Erythroblast (primary cell): Measurements from ENCODE around the gene ATP1A2.

Experiments
- DNase-seq, 2 experiments: peaks; one replicate each; lab custom pipeline; 2025; lab: John Stamatoyannopoulos, UW
- GATA1 ChIP-seq: IDR thresholded peaks from 2 replicates; pipeline ENCODE4 v1.6.1; 2011; ENCODE audit warnings: low read depth, mild to moderate bottlenecking, control low read depth, low read length, moderate library complexity
- POLR2A ChIP-seq: IDR thresholded peaks from 2 replicates; pipeline ENCODE4 v1.6.1; 2011; ENCODE audit warnings: mild to moderate bottlenecking, low read length

ATP1A2 gene

DNA sequence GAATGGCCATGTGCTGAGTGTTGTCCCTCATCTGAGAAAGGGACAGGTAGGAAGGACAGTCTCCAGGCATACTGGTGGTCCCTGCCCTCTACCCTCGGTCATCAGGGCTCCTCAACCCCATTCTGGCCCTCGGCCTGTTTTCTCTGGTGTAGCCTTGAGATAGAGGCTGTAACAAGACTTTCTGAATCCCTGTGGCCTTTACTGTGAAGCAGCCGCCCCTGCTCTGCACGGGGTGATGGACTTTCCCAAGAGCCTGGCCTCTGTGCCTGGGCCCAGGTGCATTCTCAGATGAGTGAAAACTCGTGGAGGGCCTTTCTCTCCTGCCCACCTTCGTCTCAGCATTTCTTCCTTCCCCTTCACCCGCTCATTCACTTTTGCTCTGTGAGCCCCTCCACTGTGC, 71.8 kb downstream of the ATP1A2 start:
- TF ChIP-seq POLR2A: no peak
- TF ChIP-seq GATA1: no peak
- no peak for DNase-seq

GRCh38 chr1:160188341-160188740, 72.8 kb downstream of the ATP1A2 start:
- no peak for DNase-seq
- TF ChIP-seq GATA1 (no peak), POLR2A (no peak)

DNA sequence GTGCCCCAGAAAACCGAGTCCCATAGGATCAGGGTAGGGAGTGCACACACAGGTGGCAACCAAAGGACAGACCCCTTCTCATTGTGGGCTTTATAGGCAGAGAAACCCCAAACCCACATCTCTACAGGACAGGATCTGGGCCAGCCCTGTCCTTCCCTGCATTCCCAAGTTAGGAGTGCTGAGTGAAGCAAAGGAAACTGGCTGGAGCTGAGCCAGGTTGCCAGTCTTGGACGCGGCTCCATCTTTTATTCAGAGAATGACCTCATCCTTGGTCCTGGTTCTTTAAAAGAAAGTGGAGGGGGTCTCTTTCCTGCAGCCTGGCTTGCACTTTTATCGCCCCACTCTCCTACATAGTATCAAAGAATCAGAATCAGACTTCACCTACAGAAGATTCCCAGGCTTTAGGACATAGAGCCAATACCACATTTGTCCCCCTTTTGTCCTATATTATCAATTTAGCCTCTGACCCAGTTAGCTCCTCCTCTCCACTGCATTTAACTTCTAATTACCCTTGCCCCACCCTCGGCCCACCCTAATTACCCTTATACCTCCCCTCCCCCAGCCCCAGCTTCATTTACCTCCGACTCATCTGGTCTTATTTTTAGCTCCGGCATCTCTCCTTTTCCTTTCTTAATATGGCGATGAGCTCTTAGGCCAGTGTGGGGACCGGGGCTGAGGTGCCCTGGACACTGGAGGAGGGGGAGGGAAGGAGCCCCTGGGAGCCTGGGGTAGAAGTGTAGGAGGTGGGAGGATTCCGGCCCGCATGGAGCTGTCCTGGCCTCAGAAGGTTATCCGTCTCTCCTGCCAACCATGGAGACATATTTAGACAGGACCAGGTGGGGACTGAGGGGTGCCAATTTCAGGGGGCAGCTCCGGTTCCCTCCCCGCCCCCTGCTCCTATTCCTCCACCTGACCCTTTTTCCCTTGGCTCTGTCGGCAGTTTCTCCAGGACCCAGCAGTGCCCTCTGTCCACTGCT, 74.4 kb downstream of the ATP1A2 start, which contains the start of gene CASQ1:
CASQ1 (plus strand) TSS at position 927 of the 977 bp plus-strand sequence. CDS start 177 bp downstream, outside the sequence.
- no peak for DNase-seq
- TF ChIP-seq POLR2A (no peak), GATA1 (no peak)

- no peak for DNase-seq
- TF ChIP-seq GATA1: no peak
- TF ChIP-seq POLR2A: no peak
Observed at GRCh38 chr1:160191756-160192155, 76.2 kb downstream of the ATP1A2 start.

DNA sequence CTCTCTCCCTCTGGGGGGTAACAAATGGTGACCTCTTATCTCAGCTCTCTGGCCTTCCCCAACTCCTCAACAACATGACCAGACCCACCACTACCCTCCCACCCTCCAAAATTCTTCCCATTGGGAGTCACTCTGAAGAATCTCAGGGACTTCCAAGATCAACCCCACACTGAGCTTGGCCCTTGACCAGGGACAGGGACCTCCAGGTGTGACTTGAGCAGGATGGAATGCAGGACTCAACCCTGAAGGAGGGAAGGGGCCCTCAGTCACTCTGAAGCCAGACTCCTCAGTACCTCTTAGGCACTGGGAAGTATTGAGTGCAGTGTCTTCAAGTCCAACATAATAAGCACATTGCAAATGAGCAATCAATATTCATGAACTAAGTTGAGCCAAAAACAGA, 76.7 kb downstream of the ATP1A2 start:
- DNase-seq: no peak
- TF ChIP-seq POLR2A (no peak), GATA1 (no peak)
